IMR-90 (cell line): ENCODE data around the gene ALK. TPM values are rescaled to one million over a fixed set of nuclear protein-coding genes. Genes with fewer than 3 reads are reported as not detected.

Experiments used
- ATAC-seq: fragments of 200-7000 bp; cut with Tn5 transposase; 2 replicates; pipeline ENCODE4 v1.9.1; 2020; ENCODE audit warnings: low read depth, mild to moderate bottlenecking, moderate library complexity
- BruUV-seq: library from RNA; stranded (reverse); fragments of 400-500 nt; replicated peaks from 2 replicates; lab custom pipeline; 2021; lab: Mats Ljungman, UMichigan
- CTCF ChIA-PET: fragments of 300-600 bp; formaldehyde crosslinking; extraction: SDS; loops from one replicate; lab custom pipeline; 2021; ENCODE audit warnings: antibody characterized with exemption; lab: Yijun Ruan, JAX
- POLR2A ChIA-PET: fragments of 300-600 bp; sonication (Branson Sonifier 250); formaldehyde crosslinking; loops from one replicate; lab custom pipeline; 2022; ENCODE audit warnings: antibody characterized with exemption; ENCODE audit not compliant: unreplicated experiment; lab: Charles Lee
- DNase-seq: peaks from one replicate; pipeline ENCODE4 v3.0.0; 2013
- H2AFZ ChIP-seq: replicated peaks from 2 replicates; pipeline ENCODE3; 2013; ENCODE audit warnings: low read length, mild to moderate bottlenecking; ENCODE audit not compliant: poor library complexity
- H2AK5ac ChIP-seq: 2 replicates; pipeline ENCODE4 v1.6.1; 2013; ENCODE audit warnings: low read depth, low read length, inconsistent platforms
- H2AK9ac ChIP-seq: replicated peaks from 2 replicates; pipeline ENCODE3; 2013; ENCODE audit warnings: mild to moderate bottlenecking, low read depth, low read length, moderate library complexity; ENCODE audit not compliant: poor library complexity
- H2BK120ac ChIP-seq: 2 replicates; pipeline ENCODE4 v1.6.1; 2013; ENCODE audit warnings: low read depth, low read length, inconsistent platforms
- H2BK15ac ChIP-seq: 3 replicates; pipeline ENCODE4 v1.6.1; 2013; ENCODE audit warnings: low read depth, low read length, inconsistent platforms
- H2BK20ac ChIP-seq: 2 replicates; pipeline ENCODE4 v1.6.1; 2013; ENCODE audit warnings: low read depth, mild to moderate bottlenecking, inconsistent platforms, low read length, moderate library complexity
- H2BK5ac ChIP-seq: 2 replicates; pipeline ENCODE4 v1.6.1; 2013; ENCODE audit warnings: mild to moderate bottlenecking, low read depth, low read length, inconsistent platforms; ENCODE audit not compliant: poor library complexity, severe bottlenecking
- H3K14ac ChIP-seq: replicated peaks from 2 replicates; pipeline ENCODE4 v1.6.1; 2013; ENCODE audit warnings: low read depth, low read length, inconsistent platforms
- H3K18ac ChIP-seq: 2 replicates; pipeline ENCODE4 v1.6.1; 2013; ENCODE audit warnings: low read depth, low read length, control low read depth
- H3K23ac ChIP-seq: 2 replicates; pipeline ENCODE4 v1.6.1; 2013; ENCODE audit warnings: low read depth, low read length, inconsistent platforms
- H3K27ac ChIP-seq: 2 replicates; pipeline ENCODE4 v1.5.1; 2013; ENCODE audit warnings: mild to moderate bottlenecking, control low read depth, low read length; ENCODE audit not compliant: insufficient read depth
- H3K27me3 ChIP-seq: 2 replicates; pipeline ENCODE4 v1.6.1; 2013; ENCODE audit warnings: low read length; ENCODE audit not compliant: control insufficient read depth, insufficient read depth
- H3K36me3 ChIP-seq: 2 replicates; pipeline ENCODE4 v1.6.1; 2013; ENCODE audit warnings: low read length, mixed read lengths; ENCODE audit not compliant: control insufficient read depth, insufficient read depth
- H3K4ac ChIP-seq: 2 replicates; pipeline ENCODE4 v1.6.1; 2013; ENCODE audit warnings: low read depth, low read length, inconsistent platforms
- H3K4me1 ChIP-seq: 2 replicates; pipeline ENCODE4 v1.6.1; 2013; ENCODE audit warnings: low read length, mixed read lengths; ENCODE audit not compliant: control insufficient read depth, insufficient read depth
- H3K4me2 ChIP-seq: 2 replicates; pipeline ENCODE4 v1.6.1; 2013; ENCODE audit warnings: low read depth, mild to moderate bottlenecking, control low read depth, low read length, moderate library complexity
- H3K4me3 ChIP-seq: 2 replicates; pipeline ENCODE4 v1.5.1; 2013; ENCODE audit warnings: low read depth, mild to moderate bottlenecking, control low read depth, low read length, moderate library complexity; ENCODE audit not compliant: insufficient read depth
- H3K56ac ChIP-seq: 2 replicates; pipeline ENCODE4 v1.6.1; 2013; ENCODE audit warnings: low read length, inconsistent platforms; ENCODE audit not compliant: insufficient read depth; ENCODE audit errors: extremely low read depth
- H3K79me1 ChIP-seq, 2 experiments: 2 replicates each; pipeline ENCODE4 v1.6.1; 2013; ENCODE audit warnings: low read length in 2 of 2, inconsistent platforms in 1 of 2, low read depth in 1 of 2
- H3K9ac ChIP-seq: 2 replicates; pipeline ENCODE4 v1.6.1; 2013; ENCODE audit warnings: low read depth, low read length, control low read depth
- H3K9me1 ChIP-seq: 2 replicates; pipeline ENCODE4 v1.6.1; 2013; ENCODE audit warnings: low read length, inconsistent platforms; ENCODE audit not compliant: insufficient read depth
- H3K9me3 ChIP-seq: 2 replicates; pipeline ENCODE4 v1.6.1; 2013; ENCODE audit warnings: low read length; ENCODE audit not compliant: control insufficient read depth, insufficient read depth
- H4K20me1 ChIP-seq: 2 replicates; pipeline ENCODE4 v1.6.1; 2013; ENCODE audit warnings: low read length, inconsistent platforms; ENCODE audit not compliant: insufficient read depth
- H4K5ac ChIP-seq: 2 replicates; pipeline ENCODE4 v1.6.1; 2013; ENCODE audit warnings: mild to moderate bottlenecking, low read depth, low read length, control low read depth
- H4K8ac ChIP-seq, 2 experiments: 2 replicates each; pipeline ENCODE4 v1.6.1; 2013; ENCODE audit warnings: low read depth in 2 of 2, low read length in 2 of 2, control low read depth in 1 of 2, inconsistent platforms in 1 of 2
- H4K91ac ChIP-seq: 2 replicates; pipeline ENCODE4 v1.6.1; 2013; ENCODE audit warnings: low read depth, low read length, inconsistent platforms; ENCODE audit not compliant: insufficient read depth
- CEBPB ChIP-seq: IDR thresholded peaks from 2 replicates; pipeline ENCODE4 v1.6.1; 2012; ENCODE audit warnings: low read depth, low read length, improper control_type of control experiment
- NFE2L2 ChIP-seq: fragments of 150-350 bp; IDR thresholded peaks from 2 replicates; pipeline ENCODE4 v1.6.1; 2016; ENCODE audit warnings: low read depth, mild to moderate bottlenecking, low read length
- POLR2A ChIP-seq: IDR thresholded peaks from 2 replicates; pipeline ENCODE4 v1.6.1; 2012; ENCODE audit warnings: mild to moderate bottlenecking, low read depth, low read length
- RFX5 ChIP-seq: IDR thresholded peaks from 2 replicates; pipeline ENCODE4 v1.8.0; 2012; ENCODE audit warnings: low read depth, mild to moderate bottlenecking, low read length, moderate library complexity
- WGBS, 2 experiments: methylation state at CpG; one replicate each; pipeline versions ENCODE4 v1.1.5 to v1.1.7; 2013; ENCODE audit warnings: missing lambda C conversion rate in 2 of 2; ENCODE audit not compliant: insufficient read length in 1 of 2; ENCODE audit errors: extremely low coverage in 2 of 2; 5-methylcytosine and 5-hydroxymethylcytosine counted together
- dilution Hi-C: fragments of 300-500 bp; cut with HindIII; formaldehyde crosslinking; loops from one replicate; pipeline ENCODE4 v1.14.3; 2018; ENCODE audit warnings: low sequenced_read_pairs; ENCODE audit not compliant: unreplicated experiment
- in situ Hi-C: fragments of 300-500 bp; cut with MboI; formaldehyde crosslinking; loops from 3 replicates; pipeline ENCODE4 v1.14.3; 2019; ENCODE audit warnings: low sequenced_read_pairs, inconsistent platforms, mixed read lengths
- intact Hi-C: fragments of 100-400 bp; cut with micrococcal nuclease; formaldehyde crosslinking; loops from 2 replicates; pipeline ENCODE4 v1.10.0; 2022
- polyA plus RNA-seq, 3 experiments: library from polyadenylated mRNA; depleted of rRNA; stranded (reverse); fragments of >200 nt; gene quantifications; 2 replicates each; pipeline ENCODE4 v1.2.3, GENCODE V29; 2012; ENCODE audit warnings: low replicate concordance in 1 of 3
- total RNA-seq: library from RNA; depleted of rRNA; stranded (reverse); fragments of >200 nt; gene quantifications from 2 replicates; pipeline ENCODE4 v1.2.3, GENCODE V29; 2012
- TF ChIP-seq, protein P1 (sequence below): conservative IDR thresholded peaks from 2 replicates; pipeline ENCODE4 v1.5.1; 2012; ENCODE audit warnings: mild to moderate bottlenecking, low read depth, low read length, improper control_type of control experiment

Gene ALK
- total and polyA plus RNA-seq, 2 of the 4 experiments (the other 2 are of a cell fraction), result not detected

DNA sequence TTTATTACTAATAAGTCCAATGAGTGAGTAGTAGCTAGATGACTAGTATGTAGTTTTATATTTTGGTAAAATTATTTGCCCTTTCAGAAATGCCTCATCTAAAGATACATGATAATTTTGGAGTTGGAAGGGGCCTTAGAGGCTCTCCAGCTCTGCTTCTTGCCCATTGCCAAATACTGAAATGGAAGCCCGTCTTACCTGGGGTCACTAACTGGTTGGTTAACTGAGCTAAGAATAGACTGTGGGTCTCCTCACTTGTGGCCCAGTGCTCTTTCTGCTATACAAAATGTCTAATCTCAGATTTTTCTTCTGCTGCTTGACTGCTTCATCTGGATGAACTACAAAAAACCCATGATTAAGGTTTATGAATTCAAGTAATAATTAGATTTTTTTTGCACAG is 739.1 kb downstream of the ALK start:
- no peak overlapping the region for H2BK120ac ChIP-seq
- intact Hi-C loops, result no loop called here
- ChIA-PET POLR2A (interaction anchor here (0.5 kb wide), 1 partner anchor 19 kb away, joined by 3 read pairs; no protein-coding TSS in a partner anchor), CTCF (interaction anchor here (1.1 to 1.2 kb wide), 3 partner anchors 8 to 224 kb away, joined by 3 to 5 read pairs (median 4); no protein-coding TSS in a partner anchor)
- no peak overlapping the region for H4K5ac ChIP-seq
- H3K9ac ChIP-seq, result no peak overlapping the region
- TF ChIP-seq RFX5 (no peak), NFE2L2 (no peak), POLR2A (no peak), CEBPB (no peak)
- TF ChIP-seq, protein P1, sequence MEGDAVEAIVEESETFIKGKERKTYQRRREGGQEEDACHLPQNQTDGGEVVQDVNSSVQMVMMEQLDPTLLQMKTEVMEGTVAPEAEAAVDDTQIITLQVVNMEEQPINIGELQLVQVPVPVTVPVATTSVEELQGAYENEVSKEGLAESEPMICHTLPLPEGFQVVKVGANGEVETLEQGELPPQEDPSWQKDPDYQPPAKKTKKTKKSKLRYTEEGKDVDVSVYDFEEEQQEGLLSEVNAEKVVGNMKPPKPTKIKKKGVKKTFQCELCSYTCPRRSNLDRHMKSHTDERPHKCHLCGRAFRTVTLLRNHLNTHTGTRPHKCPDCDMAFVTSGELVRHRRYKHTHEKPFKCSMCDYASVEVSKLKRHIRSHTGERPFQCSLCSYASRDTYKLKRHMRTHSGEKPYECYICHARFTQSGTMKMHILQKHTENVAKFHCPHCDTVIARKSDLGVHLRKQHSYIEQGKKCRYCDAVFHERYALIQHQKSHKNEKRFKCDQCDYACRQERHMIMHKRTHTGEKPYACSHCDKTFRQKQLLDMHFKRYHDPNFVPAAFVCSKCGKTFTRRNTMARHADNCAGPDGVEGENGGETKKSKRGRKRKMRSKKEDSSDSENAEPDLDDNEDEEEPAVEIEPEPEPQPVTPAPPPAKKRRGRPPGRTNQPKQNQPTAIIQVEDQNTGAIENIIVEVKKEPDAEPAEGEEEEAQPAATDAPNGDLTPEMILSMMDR, result no peak
- H2BK15ac ChIP-seq, result no peak overlapping the region
- no peak overlapping the region for H2AK5ac ChIP-seq
- H3K56ac ChIP-seq, result no peak overlapping the region
- WGBS, 2 experiments, result no CpG with 5 or more reads among the region's 1 CpG
- in situ Hi-C loops, result no loop called here
- H2AK9ac ChIP-seq, result no peak overlapping the region
- H3K14ac ChIP-seq, result no peak overlapping the region
- dilution Hi-C loops, result no loop called here
- no peaks in the 10 kb centered on the region for H3K27me3 ChIP-seq
- no peak overlapping the region for H3K27ac ChIP-seq
- H2AFZ ChIP-seq, result no peak overlapping the region
- H2BK20ac ChIP-seq, result no peak overlapping the region
- no peak overlapping the region for H3K18ac ChIP-seq
- no peak overlapping the region for H4K91ac ChIP-seq
- ATAC-seq (no peak), DNase-seq (no peak)
- no peak overlapping the region for H2BK5ac ChIP-seq
- peaks cover 11% of the 10 kb centered on the region for H3K36me3 ChIP-seq
- H3K4me3 ChIP-seq, result no peak overlapping the region
- 0 out of 2 replicates have a peak, but pooled peaks cover 2% of the 10 kb centered on the region for H3K4me1 ChIP-seq
- H3K9me3 ChIP-seq, result no peaks in the 10 kb centered on the region; the same call in 1 of the 2 replicates
- H3K23ac ChIP-seq, result no peak overlapping the region
- H3K9me1 ChIP-seq, result peaks cover 4% of the 10 kb centered on the region; the same call in 1 of the 2 replicates
- H4K8ac ChIP-seq, result no peak overlapping the region
- H4K20me1 ChIP-seq, result no peaks in the 10 kb centered on the region
- peaks cover 0 to 4% of the 10 kb centered on the region in 2 experiments; a peak in 2 of 4 replicates for H3K79me1 ChIP-seq
- no peak overlapping the region for H3K4me2 ChIP-seq
- TSS peak; percentile 57 for BruUV-seq
- H3K4ac ChIP-seq, result no peak overlapping the region
